Measurements from ENCODE around the gene COPS9.

- TF ChIP-seq CTCF (IDR thresholded peaks at IDR 0.05), result no peak
- TF ChIP-seq POLR2A (IDR thresholded peaks at IDR 0.05), result no peak
These were observed 33.6 kb upstream of the COPS9 start for GRCh38 chr2:240169486-240170353.

All from body of pancreas (tissue), 4 donors.